ENCODE data around the gene CACNA1C.
"Not testable (repeated sequence)": the region's sequence is repeated elsewhere in the genome, so short reads cannot be mapped to it uniquely, and the experiment has no call there.

CACNA1C gene

DNA sequence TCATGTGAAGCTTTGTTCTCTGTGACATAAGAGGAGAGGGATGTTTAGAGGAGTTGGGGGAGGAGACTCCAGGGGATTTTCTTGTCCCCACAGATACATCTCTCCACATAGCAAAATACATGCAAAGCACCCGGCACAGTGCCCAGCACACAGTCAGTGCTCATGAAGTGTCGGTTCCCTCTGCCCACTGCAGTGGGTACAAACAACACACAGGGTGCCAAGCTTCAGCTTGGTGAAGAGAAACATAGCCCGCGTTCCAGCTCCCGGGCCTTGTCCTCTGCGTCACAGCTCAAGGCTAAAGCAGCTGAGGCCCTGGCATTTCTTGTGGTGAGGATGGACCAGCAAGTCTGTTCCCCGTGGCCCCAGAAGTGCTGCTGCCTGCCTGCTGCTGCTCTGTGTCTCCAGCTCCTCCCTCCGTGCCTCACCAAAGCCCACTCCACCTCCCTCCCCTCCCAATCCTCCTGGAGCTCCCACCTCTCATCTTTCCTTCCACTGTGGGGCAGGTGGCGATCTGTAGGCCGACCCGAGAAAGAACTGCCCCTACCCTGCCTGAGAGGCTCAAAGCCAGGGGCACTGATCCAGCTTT lies 685.0 kb downstream of the CACNA1C start:
- H3K4me3 ChIP-seq (IDR thresholded peaks at IDR 0.05; ENCODE audit: insufficient read depth, low read depth, low read length): no peak overlapping the region
- H4K20me1 ChIP-seq (ENCODE audit: insufficient read depth): no peaks in the 10 kb centered on the region
- H3K4me1 ChIP-seq (ENCODE audit: low read depth, poor library complexity, severe bottlenecking): no peaks in the 10 kb centered on the region
- H3K27me3 ChIP-seq (ENCODE audit: insufficient read depth, low read depth): no peaks in the 10 kb centered on the region
- TF ChIP-seq, protein P1, sequence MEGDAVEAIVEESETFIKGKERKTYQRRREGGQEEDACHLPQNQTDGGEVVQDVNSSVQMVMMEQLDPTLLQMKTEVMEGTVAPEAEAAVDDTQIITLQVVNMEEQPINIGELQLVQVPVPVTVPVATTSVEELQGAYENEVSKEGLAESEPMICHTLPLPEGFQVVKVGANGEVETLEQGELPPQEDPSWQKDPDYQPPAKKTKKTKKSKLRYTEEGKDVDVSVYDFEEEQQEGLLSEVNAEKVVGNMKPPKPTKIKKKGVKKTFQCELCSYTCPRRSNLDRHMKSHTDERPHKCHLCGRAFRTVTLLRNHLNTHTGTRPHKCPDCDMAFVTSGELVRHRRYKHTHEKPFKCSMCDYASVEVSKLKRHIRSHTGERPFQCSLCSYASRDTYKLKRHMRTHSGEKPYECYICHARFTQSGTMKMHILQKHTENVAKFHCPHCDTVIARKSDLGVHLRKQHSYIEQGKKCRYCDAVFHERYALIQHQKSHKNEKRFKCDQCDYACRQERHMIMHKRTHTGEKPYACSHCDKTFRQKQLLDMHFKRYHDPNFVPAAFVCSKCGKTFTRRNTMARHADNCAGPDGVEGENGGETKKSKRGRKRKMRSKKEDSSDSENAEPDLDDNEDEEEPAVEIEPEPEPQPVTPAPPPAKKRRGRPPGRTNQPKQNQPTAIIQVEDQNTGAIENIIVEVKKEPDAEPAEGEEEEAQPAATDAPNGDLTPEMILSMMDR (conservative IDR thresholded peaks at IDR 0.05; ENCODE audit: low read depth, low read length): no peak
- no peak overlapping the region for H3K9ac ChIP-seq
- H2AFZ ChIP-seq (ENCODE audit: low read depth): no peak overlapping the region
- H3K27ac ChIP-seq: no peak overlapping the region
- H3K4me2 ChIP-seq: no peak overlapping the region
- H3K79me2 ChIP-seq (ENCODE audit: insufficient read depth, low read depth): no peaks in the 10 kb centered on the region
- no peaks in the 10 kb centered on the region for H3K36me3 ChIP-seq (ENCODE audit: insufficient read depth)

- Histone ChIP-seq H2AFZ (ENCODE audit: low read depth) (no peak overlapping the region), H3K4me2 (no peak overlapping the region), H3K27ac (no peak overlapping the region), H3K4me1 (ENCODE audit: low read depth, poor library complexity, severe bottlenecking) (no peaks in the 10 kb centered on the region), H4K20me1 (ENCODE audit: insufficient read depth) (no peaks in the 10 kb centered on the region), H3K9ac (no peak overlapping the region), H3K4me3 (IDR thresholded peaks at IDR 0.05; ENCODE audit: insufficient read depth, low read depth, low read length) (no peak overlapping the region), H3K27me3 (ENCODE audit: insufficient read depth, low read depth) (no peaks in the 10 kb centered on the region), H3K36me3 (ENCODE audit: insufficient read depth) (no peaks in the 10 kb centered on the region), H3K79me2 (ENCODE audit: insufficient read depth, low read depth) (no peaks in the 10 kb centered on the region)
- TF ChIP-seq, protein P1 (conservative IDR thresholded peaks at IDR 0.05; ENCODE audit: low read depth, low read length): no peak
These were observed 686.3 kb downstream of the CACNA1C start for GRCh38 chr12:2739069-2739468.

DNA sequence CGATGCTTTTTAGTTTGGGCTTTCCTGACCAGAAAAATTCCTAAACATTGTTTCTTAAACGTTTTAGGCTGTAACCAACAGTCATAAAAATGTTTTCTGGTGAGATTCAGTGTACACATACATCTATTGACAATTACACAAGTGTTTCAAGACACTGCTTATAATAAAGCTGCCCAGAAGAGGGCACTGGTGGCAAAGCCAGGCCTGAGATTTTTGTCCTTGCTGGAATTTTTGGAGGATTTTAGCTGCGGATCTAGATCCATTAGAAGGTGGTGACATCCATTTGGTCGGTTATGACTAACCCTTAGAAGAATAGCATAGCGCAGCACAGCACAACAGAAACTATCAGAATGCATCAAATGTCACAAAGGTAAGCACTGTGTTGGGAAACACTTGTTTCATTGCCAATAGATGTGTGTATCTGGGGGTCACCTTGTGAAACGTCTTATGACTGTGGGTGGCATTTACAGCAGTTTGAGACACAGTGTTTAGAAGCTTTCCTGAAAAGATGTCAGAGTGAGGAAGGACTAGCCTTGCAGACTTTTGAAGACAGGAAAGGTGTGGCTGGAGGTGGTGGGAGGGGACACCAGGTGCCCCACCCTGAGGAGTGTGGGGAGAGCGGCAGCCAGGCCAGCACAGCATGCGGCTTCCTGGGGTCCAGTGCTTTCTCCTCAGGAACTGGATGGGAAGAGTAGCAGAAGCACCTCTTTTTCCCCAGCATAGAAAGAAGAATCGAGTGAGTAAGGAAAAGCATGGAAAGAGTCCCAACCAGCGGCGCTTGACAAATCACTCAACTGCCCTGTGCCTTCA lies 687.2 kb downstream of the CACNA1C start:
- H4K20me1 ChIP-seq (ENCODE audit: insufficient read depth): no peaks in the 10 kb centered on the region
- no peak overlapping the region for H3K27ac ChIP-seq
- no peaks in the 10 kb centered on the region for H3K4me1 ChIP-seq (ENCODE audit: low read depth, poor library complexity, severe bottlenecking)
- TF ChIP-seq, protein P1 (conservative IDR thresholded peaks at IDR 0.05; ENCODE audit: low read depth, low read length): peak; percentile 49
- no peak overlapping the region for H3K4me3 ChIP-seq (IDR thresholded peaks at IDR 0.05; ENCODE audit: insufficient read depth, low read depth, low read length)
- no peaks in the 10 kb centered on the region for H3K36me3 ChIP-seq (ENCODE audit: insufficient read depth)
- no peak overlapping the region for H3K4me2 ChIP-seq
- no peaks in the 10 kb centered on the region for H3K27me3 ChIP-seq (ENCODE audit: insufficient read depth, low read depth)
- no peak overlapping the region for H2AFZ ChIP-seq (ENCODE audit: low read depth)
- H3K79me2 ChIP-seq (ENCODE audit: insufficient read depth, low read depth): no peaks in the 10 kb centered on the region
- no peak overlapping the region for H3K9ac ChIP-seq

DNA sequence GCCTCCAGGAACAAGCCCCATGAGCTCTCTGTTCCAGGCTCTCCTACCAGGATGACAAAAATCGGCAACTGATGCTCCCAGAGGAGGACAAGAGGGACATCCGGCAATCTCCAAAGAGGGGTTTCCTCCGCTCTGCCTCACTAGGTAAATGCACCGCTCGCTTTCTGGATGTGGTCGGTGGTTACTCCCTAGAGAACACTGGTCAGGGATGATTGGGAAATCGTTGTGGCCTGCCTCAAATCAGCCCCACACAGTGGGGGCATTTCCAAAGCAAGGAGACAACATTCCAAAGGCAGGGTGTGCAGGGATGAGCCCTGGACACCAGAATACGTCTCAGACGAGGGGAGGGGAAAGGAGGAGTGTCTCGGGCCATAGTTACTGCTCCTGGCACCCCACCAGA lies 689.2 kb downstream of the CACNA1C start:
- H3K9ac ChIP-seq; H3K36me3 ChIP-seq (ENCODE audit: insufficient read depth); H4K20me1 ChIP-seq (ENCODE audit: insufficient read depth); H3K4me3 ChIP-seq (IDR thresholded peaks at IDR 0.05; ENCODE audit: insufficient read depth, low read depth, low read length); H2AFZ ChIP-seq (ENCODE audit: low read depth); H3K4me1 ChIP-seq (ENCODE audit: low read depth, poor library complexity, severe bottlenecking); H3K27me3 ChIP-seq (ENCODE audit: insufficient read depth, low read depth); H3K4me2 ChIP-seq; H3K79me2 ChIP-seq (ENCODE audit: insufficient read depth, low read depth); H3K27ac ChIP-seq: not testable (repeated sequence)

GRCh38 chr12:2743478-2743877 lies 690.7 kb downstream of the CACNA1C start:
- Histone ChIP-seq H3K36me3 (ENCODE audit: insufficient read depth) (no peaks in the 10 kb centered on the region), H3K79me2 (ENCODE audit: insufficient read depth, low read depth) (no peaks in the 10 kb centered on the region), H3K27ac (no peak overlapping the region), H4K20me1 (ENCODE audit: insufficient read depth) (no peaks in the 10 kb centered on the region), H3K27me3 (ENCODE audit: insufficient read depth, low read depth) (no peaks in the 10 kb centered on the region), H3K4me1 (ENCODE audit: low read depth, poor library complexity, severe bottlenecking) (no peaks in the 10 kb centered on the region), H3K4me2 (no peak overlapping the region), H3K9ac (no peak overlapping the region), H2AFZ (ENCODE audit: low read depth) (no peak overlapping the region), H3K4me3 (IDR thresholded peaks at IDR 0.05; ENCODE audit: insufficient read depth, low read depth, low read length) (no peak overlapping the region)
- TF ChIP-seq, protein P1 (conservative IDR thresholded peaks at IDR 0.05; ENCODE audit: low read depth, low read length): no peak
